HUES48 (cell line): ENCODE results near the gene SYNPO2L.

ENCODE experiments used
- H3K27ac ChIP-seq: one replicate; pipeline ENCODE4 v1.7.0; 2013; ENCODE audit warnings: low read depth, low read length, inconsistent platforms
- H3K27me3 ChIP-seq: 2 replicates; pipeline ENCODE4 v1.6.1; 2013; ENCODE audit warnings: mild to moderate bottlenecking, low read length; ENCODE audit not compliant: control insufficient read depth, insufficient read depth
- H3K36me3 ChIP-seq: 2 replicates; pipeline ENCODE4 v1.6.1; 2013; ENCODE audit warnings: low read length; ENCODE audit not compliant: control insufficient read depth, insufficient read depth
- H3K4me1 ChIP-seq: 2 replicates; pipeline ENCODE4 v1.6.1; 2013; ENCODE audit warnings: mild to moderate bottlenecking, low read length; ENCODE audit not compliant: control insufficient read depth, insufficient read depth
- H3K4me3 ChIP-seq: 2 replicates; pipeline ENCODE4 v1.5.1; 2013; ENCODE audit warnings: mild to moderate bottlenecking, low read depth, low read length
- H3K9ac ChIP-seq: 2 replicates; pipeline ENCODE4 v1.6.1; 2013; ENCODE audit warnings: mild to moderate bottlenecking, low read depth, low read length, moderate library complexity
- H3K9me3 ChIP-seq: 2 replicates; pipeline ENCODE4 v1.6.1; 2013; ENCODE audit warnings: low read length; ENCODE audit not compliant: control insufficient read depth, insufficient read depth

SYNPO2L gene

DNA sequence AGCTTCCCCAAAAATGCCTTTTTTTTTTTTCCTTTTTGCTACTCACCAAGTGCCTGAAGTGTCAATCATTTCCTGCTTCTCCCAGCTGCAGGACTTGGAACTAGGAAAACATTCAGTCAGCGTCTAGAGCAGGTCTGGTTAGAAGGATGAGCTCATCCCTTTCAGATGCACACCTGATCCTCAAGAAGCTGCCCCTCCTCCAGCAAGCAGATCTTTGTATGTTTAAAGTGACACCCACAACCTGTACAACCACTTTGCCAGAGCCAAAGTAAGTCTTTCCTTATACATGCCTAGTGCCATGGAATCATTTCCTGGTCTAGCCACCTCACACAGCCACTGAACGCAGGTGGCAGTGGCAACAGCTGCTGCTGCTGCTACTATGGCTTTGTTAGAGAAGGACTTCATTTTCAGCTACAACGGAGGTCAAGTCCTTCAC lies 54.3 kb downstream of the SYNPO2L start:
- H3K9me3 ChIP-seq: no peaks in the 10 kb centered on the region
- H3K4me1 ChIP-seq: peaks cover 11% of the 10 kb centered on the region
- no peak overlapping the region; the same call in 1 of the 2 replicates for H3K4me3 ChIP-seq
- H3K36me3 ChIP-seq: no peaks in the 10 kb centered on the region
- peak overlapping the region; percentile 84 for H3K27ac ChIP-seq
- no peaks in the 10 kb centered on the region for H3K27me3 ChIP-seq
- H3K9ac ChIP-seq: peak overlapping the region; percentile 19

DNA sequence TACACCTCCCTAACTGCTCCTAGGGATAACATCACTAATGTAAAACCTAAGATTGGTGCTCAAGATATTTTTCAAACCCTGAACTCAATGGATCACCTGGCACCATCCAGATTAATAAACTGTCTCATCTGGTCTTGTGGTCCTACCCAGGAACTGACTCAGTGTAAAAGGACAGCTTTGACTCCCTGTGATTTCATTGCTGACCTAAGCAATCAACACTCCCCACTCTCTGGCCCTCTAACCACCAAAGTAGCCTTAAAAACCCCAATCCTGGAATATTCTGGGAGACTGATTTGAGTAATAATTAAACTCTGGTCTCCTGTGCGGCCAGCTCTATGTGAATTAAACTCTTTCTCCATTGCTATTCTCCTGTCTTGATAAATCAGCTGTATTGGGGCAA lies 58.5 kb downstream of the SYNPO2L start:
- H3K9ac ChIP-seq: no peak overlapping the region
- no peaks in the 10 kb centered on the region for H3K9me3 ChIP-seq
- H3K27ac ChIP-seq: no peak overlapping the region
- H3K36me3 ChIP-seq: no peaks in the 10 kb centered on the region
- no peak overlapping the region for H3K4me3 ChIP-seq
- peaks cover 16% of the 10 kb centered on the region for H3K4me1 ChIP-seq
- H3K27me3 ChIP-seq: no peaks in the 10 kb centered on the region
